ENCODE data around the gene UNC5C.

GRCh38 chr4:95118497-95118896 is 430.3 kb downstream of the UNC5C start:
- TF ChIP-seq, protein P1, sequence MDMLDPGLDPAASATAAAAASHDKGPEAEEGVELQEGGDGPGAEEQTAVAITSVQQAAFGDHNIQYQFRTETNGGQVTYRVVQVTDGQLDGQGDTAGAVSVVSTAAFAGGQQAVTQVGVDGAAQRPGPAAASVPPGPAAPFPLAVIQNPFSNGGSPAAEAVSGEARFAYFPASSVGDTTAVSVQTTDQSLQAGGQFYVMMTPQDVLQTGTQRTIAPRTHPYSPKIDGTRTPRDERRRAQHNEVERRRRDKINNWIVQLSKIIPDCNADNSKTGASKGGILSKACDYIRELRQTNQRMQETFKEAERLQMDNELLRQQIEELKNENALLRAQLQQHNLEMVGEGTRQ (IDR thresholded peaks at IDR 0.05; ENCODE audit: borderline replicate concordance, low read depth, low read length) = no peak
- TF ChIP-seq GABPA (IDR thresholded peaks at IDR 0.05; ENCODE audit: low read depth) (no peak), FOSL2 (IDR thresholded peaks at IDR 0.05; ENCODE audit: borderline replicate concordance, low read depth) (no peak), RAD21 (IDR thresholded peaks at IDR 0.05; ENCODE audit: low read length) (no peak), REST (IDR thresholded peaks at IDR 0.05; ENCODE audit: low read depth, low read length) (no peak), EZH2phosphoT487 (IDR thresholded peaks at IDR 0.05; ENCODE audit: borderline replicate concordance, low read depth) (no peak), YY1 (IDR thresholded peaks at IDR 0.05; ENCODE audit: low read depth) (no peak), JUND (IDR thresholded peaks at IDR 0.05) (no peak), MAX (IDR thresholded peaks at IDR 0.05; ENCODE audit: low read depth) (no peak), NRF1 (IDR thresholded peaks at IDR 0.05; ENCODE audit: low read depth, low read length) (no peak), PBX3 (IDR thresholded peaks at IDR 0.05) (no peak), CHD2 (IDR thresholded peaks at IDR 0.05; ENCODE audit: low read length, partially characterized antibody) (no peak)
- TF ChIP-seq, protein P2, sequence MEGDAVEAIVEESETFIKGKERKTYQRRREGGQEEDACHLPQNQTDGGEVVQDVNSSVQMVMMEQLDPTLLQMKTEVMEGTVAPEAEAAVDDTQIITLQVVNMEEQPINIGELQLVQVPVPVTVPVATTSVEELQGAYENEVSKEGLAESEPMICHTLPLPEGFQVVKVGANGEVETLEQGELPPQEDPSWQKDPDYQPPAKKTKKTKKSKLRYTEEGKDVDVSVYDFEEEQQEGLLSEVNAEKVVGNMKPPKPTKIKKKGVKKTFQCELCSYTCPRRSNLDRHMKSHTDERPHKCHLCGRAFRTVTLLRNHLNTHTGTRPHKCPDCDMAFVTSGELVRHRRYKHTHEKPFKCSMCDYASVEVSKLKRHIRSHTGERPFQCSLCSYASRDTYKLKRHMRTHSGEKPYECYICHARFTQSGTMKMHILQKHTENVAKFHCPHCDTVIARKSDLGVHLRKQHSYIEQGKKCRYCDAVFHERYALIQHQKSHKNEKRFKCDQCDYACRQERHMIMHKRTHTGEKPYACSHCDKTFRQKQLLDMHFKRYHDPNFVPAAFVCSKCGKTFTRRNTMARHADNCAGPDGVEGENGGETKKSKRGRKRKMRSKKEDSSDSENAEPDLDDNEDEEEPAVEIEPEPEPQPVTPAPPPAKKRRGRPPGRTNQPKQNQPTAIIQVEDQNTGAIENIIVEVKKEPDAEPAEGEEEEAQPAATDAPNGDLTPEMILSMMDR (IDR thresholded peaks at IDR 0.05) = no peak
